GM12864 (cell line): ENCODE data around the gene TCEAL9.

Experiments used
- DNase-seq: peaks from one replicate; pipeline ENCODE4 v3.0.0-alpha.2; 2011; ENCODE audit warnings: low read depth
- H3K4me3 ChIP-seq: 2 replicates; pipeline ENCODE4 v1.5.1; 2011; ENCODE audit warnings: mild to moderate bottlenecking, low read depth, low read length, control low read depth
- TF ChIP-seq, protein P1 (sequence below): IDR thresholded peaks from 2 replicates; pipeline ENCODE4 v1.5.1; 2011; ENCODE audit warnings: low read depth, mild to moderate bottlenecking, moderate library complexity, low read length, control low read depth, inconsistent platforms; ENCODE audit errors: missing control alignments

TCEAL9 gene

DNA sequence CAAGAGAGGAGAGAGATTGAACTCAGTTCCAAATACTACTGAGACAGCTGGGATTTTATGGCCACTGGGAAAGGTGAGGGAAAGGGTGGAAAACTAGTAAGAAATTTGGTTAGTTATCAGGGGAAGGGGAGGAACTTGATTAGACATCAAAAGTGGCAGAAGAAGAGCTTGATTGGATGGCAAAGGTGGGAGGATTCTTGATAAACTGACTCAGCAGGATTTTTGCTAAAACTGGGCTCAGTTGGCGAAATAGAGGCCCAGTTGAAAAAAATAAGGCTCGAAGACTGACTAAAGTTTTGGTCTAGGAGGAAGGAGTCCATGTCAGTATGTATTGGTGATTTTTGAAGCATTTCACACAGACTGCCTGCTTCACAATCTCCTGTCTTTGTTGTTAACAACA lies 30.0 kb downstream of the TCEAL9 start:
- H3K4me3 ChIP-seq: no peak overlapping the region
- DNase-seq: no peak
- TF ChIP-seq, protein P1, sequence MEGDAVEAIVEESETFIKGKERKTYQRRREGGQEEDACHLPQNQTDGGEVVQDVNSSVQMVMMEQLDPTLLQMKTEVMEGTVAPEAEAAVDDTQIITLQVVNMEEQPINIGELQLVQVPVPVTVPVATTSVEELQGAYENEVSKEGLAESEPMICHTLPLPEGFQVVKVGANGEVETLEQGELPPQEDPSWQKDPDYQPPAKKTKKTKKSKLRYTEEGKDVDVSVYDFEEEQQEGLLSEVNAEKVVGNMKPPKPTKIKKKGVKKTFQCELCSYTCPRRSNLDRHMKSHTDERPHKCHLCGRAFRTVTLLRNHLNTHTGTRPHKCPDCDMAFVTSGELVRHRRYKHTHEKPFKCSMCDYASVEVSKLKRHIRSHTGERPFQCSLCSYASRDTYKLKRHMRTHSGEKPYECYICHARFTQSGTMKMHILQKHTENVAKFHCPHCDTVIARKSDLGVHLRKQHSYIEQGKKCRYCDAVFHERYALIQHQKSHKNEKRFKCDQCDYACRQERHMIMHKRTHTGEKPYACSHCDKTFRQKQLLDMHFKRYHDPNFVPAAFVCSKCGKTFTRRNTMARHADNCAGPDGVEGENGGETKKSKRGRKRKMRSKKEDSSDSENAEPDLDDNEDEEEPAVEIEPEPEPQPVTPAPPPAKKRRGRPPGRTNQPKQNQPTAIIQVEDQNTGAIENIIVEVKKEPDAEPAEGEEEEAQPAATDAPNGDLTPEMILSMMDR: no peak

DNA sequence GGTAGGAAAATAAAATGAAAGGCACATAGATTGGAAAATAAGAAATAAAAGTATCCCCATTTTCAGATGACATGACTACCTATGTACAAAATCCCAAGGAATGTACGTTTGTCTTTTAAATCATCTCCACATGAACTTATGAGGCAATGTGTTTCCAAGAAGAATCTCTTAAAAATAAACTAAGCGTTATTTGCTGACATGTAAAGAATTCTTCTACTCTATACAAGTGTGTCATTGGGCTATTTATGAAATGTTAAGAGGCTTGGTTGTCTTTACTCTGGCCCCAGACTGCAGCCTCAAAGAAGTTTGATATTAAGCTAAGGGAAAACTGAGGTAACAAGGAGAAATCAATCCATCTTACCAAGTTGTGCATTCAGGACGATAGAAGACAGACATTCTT lies 37.2 kb downstream of the TCEAL9 start:
- H3K4me3 ChIP-seq: no peak overlapping the region
- TF ChIP-seq, protein P1: no peak
- DNase-seq: no peak

DNA sequence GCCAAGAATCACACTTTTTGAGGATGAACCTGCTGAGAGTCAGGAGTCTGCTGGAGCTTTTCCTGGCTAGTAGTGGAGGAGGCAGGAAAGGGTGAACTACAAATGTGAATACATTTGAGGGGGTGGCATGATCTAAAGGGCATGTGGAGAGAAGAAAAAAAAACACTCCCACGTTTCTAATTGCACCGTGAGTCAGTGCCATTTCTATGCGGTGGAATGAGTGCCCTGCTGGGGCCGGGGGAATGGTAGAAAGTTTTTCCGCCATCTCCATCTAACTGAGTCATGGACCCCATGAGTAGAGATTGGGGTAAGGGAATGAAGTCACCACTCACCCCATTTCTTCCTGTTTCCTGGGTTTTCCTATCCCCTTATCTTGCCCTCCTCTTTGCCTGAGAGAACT lies 39.9 kb downstream of the TCEAL9 start:
- TF ChIP-seq, protein P1: no peak
- H3K4me3 ChIP-seq: no peak overlapping the region
- no peak for DNase-seq

DNA sequence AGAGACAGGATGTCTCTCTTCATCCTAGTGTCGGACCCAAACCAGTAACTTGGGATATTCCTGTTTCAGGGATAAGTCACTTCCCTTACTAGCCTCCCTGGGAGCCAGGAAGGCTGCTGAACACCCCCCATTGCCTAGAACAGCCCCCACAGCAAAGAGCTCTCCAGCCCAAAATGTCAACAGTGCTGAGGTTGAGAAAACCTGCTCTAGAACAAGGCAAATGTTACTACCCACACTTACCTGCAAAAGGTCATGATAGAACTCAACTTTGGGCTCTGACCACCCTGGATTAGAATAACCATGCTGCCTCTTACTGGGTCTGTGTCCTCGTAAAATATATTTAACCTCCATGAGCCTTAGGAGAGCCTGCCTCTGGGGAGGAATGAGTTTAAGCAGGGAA lies 40.4 kb downstream of the TCEAL9 start:
- no peak for DNase-seq
- TF ChIP-seq, protein P1: no peak
- no peak overlapping the region for H3K4me3 ChIP-seq

DNA sequence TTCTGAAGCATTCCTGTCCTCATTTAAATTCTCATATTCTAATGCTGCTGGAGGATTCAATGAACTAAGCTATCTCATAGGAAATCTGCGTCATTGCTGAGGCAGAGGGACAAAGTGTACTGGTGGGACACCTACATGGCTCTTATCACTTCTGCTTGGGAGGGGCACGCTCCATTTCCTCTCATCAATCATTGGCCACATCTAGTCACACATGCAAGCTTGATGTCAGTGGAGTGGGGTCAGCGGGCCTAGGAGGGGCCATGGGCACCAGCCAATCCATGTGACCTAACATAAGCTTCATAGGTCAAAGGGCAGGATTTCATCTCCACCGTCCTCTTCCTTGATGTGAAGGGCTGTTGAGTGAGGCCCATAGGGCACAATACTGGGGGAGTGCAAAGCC lies 41.4 kb downstream of the TCEAL9 start:
- H3K4me3 ChIP-seq: no peak overlapping the region
- TF ChIP-seq, protein P1: no peak
- no peak for DNase-seq

DNA sequence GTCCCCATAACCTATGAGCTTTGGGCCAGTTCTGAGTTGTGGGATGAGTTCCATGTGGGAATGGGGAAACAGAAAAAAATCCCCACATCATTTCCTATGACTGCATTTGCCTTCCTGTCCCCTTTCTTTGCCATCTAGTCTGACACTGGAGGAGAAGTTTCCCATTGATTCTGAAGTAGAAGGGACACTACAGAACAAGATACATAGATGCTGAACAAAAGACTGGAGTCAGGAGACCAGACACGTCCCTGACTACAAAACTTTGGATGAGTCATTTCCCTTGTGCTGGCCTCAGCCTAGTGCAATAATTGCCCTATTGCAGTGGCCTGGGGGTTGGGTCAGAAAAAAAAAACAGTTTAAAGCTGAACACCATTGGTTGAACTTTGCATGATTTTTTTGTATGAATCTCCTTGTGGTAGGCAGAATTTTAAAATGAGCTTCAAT lies 42.1 kb downstream of the TCEAL9 start:
- TF ChIP-seq, protein P1: no peak
- no peak overlapping the region for H3K4me3 ChIP-seq
- no peak for DNase-seq

DNA sequence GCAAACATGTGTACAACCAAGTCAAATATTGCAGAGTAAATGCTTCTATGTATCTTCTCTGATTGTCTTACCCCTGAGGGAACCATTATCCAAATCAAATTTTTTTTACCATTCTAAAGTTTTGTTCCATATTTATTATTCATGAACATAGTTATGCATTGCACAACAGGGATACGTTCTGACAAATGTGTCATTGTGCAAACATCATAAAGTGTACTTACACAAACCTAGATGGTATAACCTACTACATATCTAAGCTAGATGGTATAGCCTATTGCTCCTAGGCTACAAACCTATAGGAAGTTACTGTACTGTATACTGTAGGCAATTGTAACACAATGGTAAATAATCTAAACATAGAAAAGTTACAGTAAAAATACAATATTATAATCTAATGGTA lies 43.4 kb downstream of the TCEAL9 start:
- DNase-seq: no peak
- TF ChIP-seq, protein P1: no peak

More for the DNA sequence above, 43.4 kb downstream of the TCEAL9 start:
- H3K4me3 ChIP-seq: no peak overlapping the region
